ENCODE data around the gene SLC8A1.

SLC8A1 gene

GRCh38 chr2:40193670-40194026 lies 258.2 kb downstream of the SLC8A1 start:
- DNase-seq (ENCODE audit: low spot score): no peak

- DNase-seq (ENCODE audit: low spot score): no peak
Observed at GRCh38 chr2:40192864-40193669, 258.8 kb downstream of the SLC8A1 start.

DNA sequence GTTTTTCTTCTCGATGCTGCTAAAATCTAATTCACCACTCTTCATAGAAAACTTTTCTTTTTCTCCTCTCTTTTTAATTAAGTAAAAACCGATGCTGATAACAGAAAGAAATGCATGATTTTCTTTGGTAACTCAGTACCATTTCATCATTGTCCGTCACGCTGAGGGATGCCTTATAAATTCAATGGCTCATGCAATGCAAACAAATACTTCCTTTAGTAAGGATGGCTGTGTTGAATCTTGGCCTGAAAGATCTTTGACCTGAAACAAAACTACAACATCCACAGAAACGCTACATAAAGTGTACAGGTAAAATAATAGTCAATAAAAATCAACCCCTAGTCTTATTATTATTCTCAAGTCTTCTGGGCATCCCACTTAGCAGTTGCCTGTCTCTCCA lies 261.4 kb downstream of the SLC8A1 start:
- no peak for DNase-seq (ENCODE audit: low spot score)

- DNase-seq (ENCODE audit: low spot score): no peak
Observed at GRCh38 chr2:40189881-40190280, 262.0 kb downstream of the SLC8A1 start.

GRCh38 chr2:40187054-40187453 lies 264.8 kb downstream of the SLC8A1 start:
- no peak for DNase-seq (ENCODE audit: low spot score)

DNA sequence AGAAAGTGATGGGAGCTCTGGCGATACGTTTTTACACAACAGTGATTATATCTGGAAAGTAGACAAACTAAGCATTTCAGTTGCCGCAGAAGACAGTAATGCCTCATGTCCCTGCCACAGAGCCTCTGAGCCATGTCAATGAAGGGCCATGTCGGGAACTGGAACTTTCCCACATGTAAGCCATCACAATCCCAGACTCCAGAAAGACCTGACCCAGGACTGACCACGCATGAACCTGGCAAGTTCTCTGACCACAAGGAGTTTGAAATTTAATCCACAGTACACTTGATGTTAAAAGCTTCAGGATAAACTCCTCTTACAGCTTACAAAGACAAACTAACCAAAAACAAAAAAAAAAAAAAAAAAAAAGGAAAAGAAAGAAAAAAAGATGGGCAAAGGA lies 267.3 kb downstream of the SLC8A1 start:
- DNase-seq (ENCODE audit: low spot score): no peak

GRCh38 chr2:40181855-40182254 lies 270.0 kb downstream of the SLC8A1 start:
- no peak for DNase-seq (ENCODE audit: low spot score)

- no peak for DNase-seq (ENCODE audit: low spot score)
Observed at GRCh38 chr2:40179801-40180200, 272.1 kb downstream of the SLC8A1 start.

GRCh38 chr2:40178971-40179370 lies 272.9 kb downstream of the SLC8A1 start:
- DNase-seq (ENCODE audit: low spot score): no peak

- no peak for DNase-seq (ENCODE audit: low spot score)
Observed at GRCh38 chr2:40178171-40178778, 273.6 kb downstream of the SLC8A1 start.

DNA sequence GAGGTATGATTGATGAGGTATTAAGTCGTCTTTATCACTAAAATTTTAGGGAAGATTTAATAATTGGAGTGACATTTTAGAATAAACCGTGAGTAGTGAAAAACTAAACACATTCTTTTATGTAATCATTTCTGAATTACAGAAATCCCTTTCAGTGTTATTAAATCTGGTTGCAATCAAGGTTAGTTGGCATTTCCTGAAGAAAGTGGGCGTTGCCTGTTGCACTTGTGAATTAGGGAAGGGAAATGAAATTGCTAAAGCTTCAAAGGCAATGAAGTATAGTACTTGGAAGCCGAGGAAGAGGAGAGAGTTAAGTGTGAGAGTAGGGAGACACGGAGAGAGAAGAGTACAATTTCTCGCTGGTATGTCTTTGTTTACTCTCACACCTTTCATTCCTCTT lies 274.5 kb downstream of the SLC8A1 start:
- DNase-seq (ENCODE audit: low spot score): no peak

DNA sequence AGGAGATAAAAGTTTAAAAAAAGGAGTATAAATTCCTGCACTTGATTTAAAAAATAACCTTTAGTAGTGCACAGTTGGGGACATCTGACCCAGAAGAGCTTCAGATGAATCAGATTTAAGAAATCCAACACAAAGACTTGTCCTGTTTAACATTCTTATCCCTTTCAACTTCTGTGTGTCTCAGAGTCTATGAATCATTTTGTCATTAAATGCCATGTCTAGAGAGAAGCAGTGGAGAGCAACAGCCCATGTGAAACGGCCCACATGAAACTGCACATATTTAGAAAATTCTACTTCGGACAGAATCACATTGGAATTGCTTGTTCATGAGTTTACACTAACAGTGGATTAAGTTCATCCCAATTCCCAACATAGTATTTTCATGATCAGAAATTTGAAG lies 278.6 kb downstream of the SLC8A1 start:
- no peak for DNase-seq (ENCODE audit: low spot score)

- no peak for DNase-seq (ENCODE audit: low spot score)
Observed at GRCh38 chr2:40169856-40170255, 282.0 kb downstream of the SLC8A1 start.

DNA sequence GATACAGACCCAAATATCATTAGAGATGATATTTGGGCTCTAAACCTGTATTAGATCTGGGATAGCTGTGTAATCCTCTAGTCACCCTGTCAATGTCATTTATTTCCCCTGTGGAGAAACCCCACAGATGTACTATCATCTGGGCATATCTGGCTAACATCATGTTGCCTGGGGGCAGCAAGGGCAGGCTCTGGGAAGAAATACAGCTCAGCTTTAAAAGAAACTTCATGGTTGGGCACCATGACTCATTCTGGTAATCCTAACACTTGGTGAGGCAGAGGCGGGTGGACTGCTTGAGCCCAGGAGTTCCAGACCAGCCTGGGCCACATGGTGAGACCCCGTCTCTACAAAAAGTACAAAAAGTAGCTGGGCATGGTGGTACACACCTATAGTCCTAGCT lies 282.5 kb downstream of the SLC8A1 start:
- no peak for DNase-seq (ENCODE audit: low spot score)

- DNase-seq (ENCODE audit: low spot score): no peak
Observed at GRCh38 chr2:40168546-40168945, 283.3 kb downstream of the SLC8A1 start.

GRCh38 chr2:40168032-40168431 lies 283.9 kb downstream of the SLC8A1 start:
- no peak for DNase-seq (ENCODE audit: low spot score)

GRCh38 chr2:40166006-40166405 lies 285.9 kb downstream of the SLC8A1 start:
- no peak for DNase-seq (ENCODE audit: low spot score)

DNA sequence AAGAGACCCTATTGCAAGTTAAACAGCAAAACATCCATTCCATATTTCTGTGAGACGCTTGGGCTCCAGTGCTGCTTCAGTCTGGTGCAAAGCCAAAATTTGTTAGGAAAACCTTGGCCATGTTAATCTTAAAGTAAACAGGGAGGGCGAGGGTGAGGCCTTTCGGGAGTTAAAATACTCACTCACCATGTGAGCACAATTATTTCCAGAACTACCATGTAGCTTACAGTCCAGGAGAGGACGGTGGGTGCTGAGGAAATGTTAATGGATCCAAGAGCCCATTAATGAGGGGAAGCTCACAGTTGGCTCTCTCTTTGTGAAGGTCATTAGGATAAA lies 286.4 kb downstream of the SLC8A1 start:
- no peak for DNase-seq (ENCODE audit: low spot score)

DNA sequence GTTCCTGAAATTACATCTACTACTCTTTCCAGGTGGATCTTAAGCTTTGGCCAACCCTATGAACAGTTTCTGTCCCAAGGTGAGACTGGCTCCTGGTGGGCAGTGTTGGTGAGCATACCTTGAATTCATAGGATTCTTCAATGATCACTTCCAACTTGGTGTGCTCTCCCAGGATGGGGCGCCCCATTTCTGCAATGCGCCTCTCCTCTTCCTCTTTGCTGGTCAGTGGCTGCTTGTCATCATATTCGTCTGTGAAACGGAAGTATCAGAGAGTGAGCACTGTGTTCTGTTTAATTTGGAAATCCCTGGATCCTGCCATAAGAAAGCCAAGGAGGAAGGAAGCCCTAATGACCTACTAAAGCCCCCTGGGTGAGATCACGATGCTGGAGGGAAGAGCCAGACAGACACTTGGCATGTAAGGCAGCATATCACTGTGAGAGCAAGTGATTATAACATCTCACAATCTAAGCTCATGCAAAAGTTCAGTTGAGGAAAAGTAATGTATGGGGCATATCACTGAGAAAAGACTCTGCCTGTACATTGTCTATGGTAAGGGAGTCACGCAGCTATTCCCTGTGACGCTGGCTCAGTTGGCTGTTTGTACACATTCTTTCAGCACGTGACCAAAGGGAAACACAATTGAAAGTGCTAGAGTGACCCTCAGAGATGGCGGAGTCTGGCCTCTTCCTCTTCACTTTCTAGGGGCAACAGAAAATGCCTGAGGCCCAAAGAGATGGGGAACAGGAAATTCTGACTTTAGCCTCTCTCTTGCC lies 287.0 kb downstream of the SLC8A1 start:
- no peak for DNase-seq (ENCODE audit: low spot score)

DNA sequence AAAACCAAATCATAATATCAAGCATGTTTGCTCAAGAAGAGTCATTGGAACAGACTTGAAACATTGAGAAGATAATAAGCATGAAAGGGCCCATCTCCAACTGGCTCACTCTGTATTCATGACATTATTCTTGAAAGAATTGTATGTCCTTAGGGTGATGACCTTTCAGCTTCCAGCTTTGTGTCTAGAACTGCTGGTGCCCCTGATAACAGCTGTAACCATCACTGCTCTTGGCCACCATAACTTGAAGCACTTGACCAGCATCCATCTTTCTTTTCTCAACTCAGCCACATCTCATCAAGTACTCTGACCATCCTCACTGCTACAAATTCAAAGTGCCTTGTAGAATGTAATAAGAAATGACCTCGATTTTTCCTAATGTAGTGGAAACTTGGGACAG lies 289.9 kb downstream of the SLC8A1 start:
- no peak for DNase-seq (ENCODE audit: low spot score)

- DNase-seq (ENCODE audit: low spot score): no peak
Observed at GRCh38 chr2:40160751-40161218, 291.1 kb downstream of the SLC8A1 start.

DNA sequence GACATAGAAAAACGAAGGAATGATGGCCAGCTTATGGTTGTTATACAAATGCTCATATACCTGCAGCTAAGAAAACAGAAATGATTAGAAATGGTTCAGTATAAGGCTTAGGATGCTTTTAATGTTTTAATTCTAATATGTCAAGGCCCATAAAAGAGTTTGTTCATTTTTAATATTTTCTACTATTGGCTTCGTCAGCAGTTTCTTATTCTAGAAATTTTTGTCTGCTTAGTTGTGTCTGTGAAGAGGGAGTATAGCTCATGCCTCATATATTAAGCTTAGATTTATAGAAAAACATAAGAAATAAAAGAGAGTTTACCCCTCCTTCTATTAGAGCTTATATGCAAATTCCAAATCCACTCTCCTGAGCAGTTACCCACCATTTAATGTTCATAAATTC lies 292.6 kb downstream of the SLC8A1 start:
- no peak for DNase-seq (ENCODE audit: low spot score)

- no peak for DNase-seq (ENCODE audit: low spot score)
Observed at GRCh38 chr2:40158781-40159180, 293.1 kb downstream of the SLC8A1 start.

Data from HuH-7.5 (cell line).